Retinal pigment epithelial cell (primary cell): ENCODE measurements around the gene BMPR1B.

ENCODE experiments used
- DNase-seq: peaks from one replicate; pipeline ENCODE4 v3.0.0-alpha.2; 2010; ENCODE audit warnings: low read depth
- H3K4me3 ChIP-seq: 2 replicates; pipeline ENCODE4 v1.5.1; 2011; ENCODE audit warnings: mild to moderate bottlenecking, low read length, control low read depth, moderate library complexity
- CTCF ChIP-seq: conservative IDR thresholded peaks from 2 replicates; pipeline ENCODE4 v1.5.1; 2011; ENCODE audit warnings: low read depth, low read length, control low read depth, inconsistent platforms

Gene BMPR1B

GRCh38 chr4:94913316-94913715 lies 155.6 kb downstream of the BMPR1B start:
- H3K4me3 ChIP-seq, result no peak overlapping the region
- no peak for TF ChIP-seq CTCF
- no peak for DNase-seq

GRCh38 chr4:94917146-94917545 lies 159.4 kb downstream of the BMPR1B start:
- no peak for DNase-seq
- no peak for TF ChIP-seq CTCF
- no peak overlapping the region for H3K4me3 ChIP-seq

GRCh38 chr4:94918543-94918942 lies 160.8 kb downstream of the BMPR1B start:
- no peak for DNase-seq
- TF ChIP-seq CTCF, result no peak
- H3K4me3 ChIP-seq, result no peak overlapping the region

- no peak for TF ChIP-seq CTCF
- no peak overlapping the region for H3K4me3 ChIP-seq
- no peak for DNase-seq
These were observed 162.6 kb downstream of the BMPR1B start for GRCh38 chr4:94920369-94920768.

- no peak for TF ChIP-seq CTCF
- H3K4me3 ChIP-seq, result no peak overlapping the region
- no peak for DNase-seq
These were observed 166.8 kb downstream of the BMPR1B start for GRCh38 chr4:94924566-94924965.

GRCh38 chr4:94925764-94926347 lies 168.1 kb downstream of the BMPR1B start:
- DNase-seq, result no peak
- H3K4me3 ChIP-seq, result no peak overlapping the region
- no peak for TF ChIP-seq CTCF

GRCh38 chr4:94926936-94927335 lies 169.2 kb downstream of the BMPR1B start:
- no peak for DNase-seq
- no peak for TF ChIP-seq CTCF
- no peak overlapping the region for H3K4me3 ChIP-seq
